Calu3 (cell line): Measurements from ENCODE around the gene CCDC141. TPM values are rescaled to one million over a fixed set of nuclear protein-coding genes. Genes with fewer than 3 reads are reported as not detected.

Experiments used
- BruUV-seq: library from RNA; stranded (reverse); fragments of 400-500 nt; replicated peaks from 2 replicates; lab custom pipeline; 2021; lab: Mats Ljungman, UMichigan
- CTCF ChIA-PET: fragments of 300-600 bp; sonication (Branson Sonifier 250); formaldehyde crosslinking; loops from one replicate; lab custom pipeline; 2022; ENCODE audit warnings: antibody characterized with exemption; lab: Charles Lee
- DNase-seq: peaks from one replicate; pipeline ENCODE4 v3.0.0; 2022
- H3K27ac Mint-ChIP-seq: one replicate; pipeline ENCODE4 v1.8.0; 2022; ENCODE audit warnings: mixed read lengths; ENCODE audit not compliant: unreplicated experiment
- H3K27me3 Mint-ChIP-seq: one replicate; pipeline ENCODE4 v1.8.0; 2022; ENCODE audit warnings: mixed read lengths; ENCODE audit not compliant: unreplicated experiment
- H3K36me3 Mint-ChIP-seq: one replicate; pipeline ENCODE4 v1.8.0; 2022; ENCODE audit warnings: mild to moderate bottlenecking, moderate library complexity, mixed read lengths; ENCODE audit not compliant: insufficient read depth, unreplicated experiment
- H3K4me1 Mint-ChIP-seq: one replicate; pipeline ENCODE4 v1.8.0; 2022; ENCODE audit warnings: mild to moderate bottlenecking, low read depth, mixed read lengths; ENCODE audit not compliant: unreplicated experiment
- H3K4me3 Mint-ChIP-seq: one replicate; pipeline ENCODE4 v1.8.0; 2022; ENCODE audit warnings: mild to moderate bottlenecking, low read depth, moderate library complexity, mixed read lengths; ENCODE audit not compliant: unreplicated experiment
- H3K9me3 Mint-ChIP-seq: one replicate; pipeline ENCODE4 v1.8.0; 2022; ENCODE audit warnings: low read depth, mixed read lengths; ENCODE audit not compliant: unreplicated experiment
- intact Hi-C: fragments of 100-400 bp; cut with micrococcal nuclease; formaldehyde crosslinking; loops from one replicate; pipeline ENCODE4 v1.10.0; 2022; ENCODE audit not compliant: unreplicated experiment
- total RNA-seq: library from RNA; stranded (reverse); gene quantifications from 2 replicates; pipeline ENCODE4 v1.2.3, GENCODE V29; 2022
- TF ChIP-seq, protein P1 (sequence below): fragments of 200-600 bp; IDR thresholded peaks from one replicate; pipeline ENCODE4 v1.8.0; 2022; ENCODE audit warnings: antibody characterized with exemption; ENCODE audit not compliant: unreplicated experiment

CCDC141 gene
- total RNA-seq, 1 experiment from 2014 or later, result 0.07 TPM

DNA sequence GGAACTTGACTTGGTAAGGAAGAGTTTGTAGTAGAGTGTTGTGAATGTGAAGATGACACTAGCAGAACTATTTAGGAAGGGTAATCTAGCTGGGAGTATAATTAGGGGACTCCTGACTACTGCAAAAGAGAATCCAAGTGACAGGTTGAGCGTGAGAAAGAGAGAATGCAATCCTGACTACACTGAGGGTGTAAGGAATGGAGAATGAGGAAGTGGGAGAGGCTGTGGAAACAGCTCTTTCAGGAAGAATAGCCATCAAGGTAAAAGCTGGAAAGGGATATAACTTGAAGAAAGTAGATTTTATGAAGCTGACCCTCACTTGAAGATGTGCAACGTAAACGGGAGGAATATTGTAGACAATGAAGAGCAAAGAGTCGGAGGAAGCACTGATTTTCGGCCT lies 201.6 kb downstream of the CCDC141 start:
- Mint-ChIP-seq H3K27ac (no peak overlapping the region), H3K4me1 (no peaks in the 10 kb centered on the region), H3K27me3 (no peaks in the 10 kb centered on the region), H3K9me3 (peaks cover 4% of the 10 kb centered on the region), H3K36me3 (no peaks in the 10 kb centered on the region), H3K4me3 (no peak overlapping the region)
- CTCF ChIA-PET, result no interaction called here
- intact Hi-C loops, result no loop called here
- TF ChIP-seq, protein P1, sequence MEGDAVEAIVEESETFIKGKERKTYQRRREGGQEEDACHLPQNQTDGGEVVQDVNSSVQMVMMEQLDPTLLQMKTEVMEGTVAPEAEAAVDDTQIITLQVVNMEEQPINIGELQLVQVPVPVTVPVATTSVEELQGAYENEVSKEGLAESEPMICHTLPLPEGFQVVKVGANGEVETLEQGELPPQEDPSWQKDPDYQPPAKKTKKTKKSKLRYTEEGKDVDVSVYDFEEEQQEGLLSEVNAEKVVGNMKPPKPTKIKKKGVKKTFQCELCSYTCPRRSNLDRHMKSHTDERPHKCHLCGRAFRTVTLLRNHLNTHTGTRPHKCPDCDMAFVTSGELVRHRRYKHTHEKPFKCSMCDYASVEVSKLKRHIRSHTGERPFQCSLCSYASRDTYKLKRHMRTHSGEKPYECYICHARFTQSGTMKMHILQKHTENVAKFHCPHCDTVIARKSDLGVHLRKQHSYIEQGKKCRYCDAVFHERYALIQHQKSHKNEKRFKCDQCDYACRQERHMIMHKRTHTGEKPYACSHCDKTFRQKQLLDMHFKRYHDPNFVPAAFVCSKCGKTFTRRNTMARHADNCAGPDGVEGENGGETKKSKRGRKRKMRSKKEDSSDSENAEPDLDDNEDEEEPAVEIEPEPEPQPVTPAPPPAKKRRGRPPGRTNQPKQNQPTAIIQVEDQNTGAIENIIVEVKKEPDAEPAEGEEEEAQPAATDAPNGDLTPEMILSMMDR, result no peak
- BruUV-seq, result no TSS peak
- DNase-seq, result no peak

DNA sequence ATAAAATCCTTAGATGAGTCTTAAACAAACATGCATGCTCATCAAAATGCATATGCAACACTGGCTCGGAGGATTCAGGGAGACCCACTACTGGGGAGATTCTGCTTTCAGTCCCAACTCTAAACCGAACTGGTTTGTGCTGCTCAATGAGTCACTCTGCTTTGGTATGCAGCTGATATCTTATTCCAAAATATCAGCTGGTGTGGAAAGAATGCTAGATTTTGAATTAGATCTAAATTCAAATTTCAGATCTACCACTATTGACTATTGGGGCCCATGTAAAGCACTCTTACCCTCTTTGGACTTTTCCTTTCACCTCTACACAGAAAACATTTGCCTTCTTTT lies 203.5 kb downstream of the CCDC141 start:
- H3K9me3 Mint-ChIP-seq, result peaks cover 4% of the 10 kb centered on the region
- H3K27ac Mint-ChIP-seq, result no peak overlapping the region
- TF ChIP-seq, protein P1, result no peak
- DNase-seq, result no peak
- H3K27me3 Mint-ChIP-seq, result no peaks in the 10 kb centered on the region
- no TSS peak for BruUV-seq
- no peak overlapping the region for H3K4me3 Mint-ChIP-seq
- intact Hi-C loops, result no loop called here
- no peaks in the 10 kb centered on the region for H3K36me3 Mint-ChIP-seq
- CTCF ChIA-PET, result no interaction called here
- H3K4me1 Mint-ChIP-seq, result no peaks in the 10 kb centered on the region

DNA sequence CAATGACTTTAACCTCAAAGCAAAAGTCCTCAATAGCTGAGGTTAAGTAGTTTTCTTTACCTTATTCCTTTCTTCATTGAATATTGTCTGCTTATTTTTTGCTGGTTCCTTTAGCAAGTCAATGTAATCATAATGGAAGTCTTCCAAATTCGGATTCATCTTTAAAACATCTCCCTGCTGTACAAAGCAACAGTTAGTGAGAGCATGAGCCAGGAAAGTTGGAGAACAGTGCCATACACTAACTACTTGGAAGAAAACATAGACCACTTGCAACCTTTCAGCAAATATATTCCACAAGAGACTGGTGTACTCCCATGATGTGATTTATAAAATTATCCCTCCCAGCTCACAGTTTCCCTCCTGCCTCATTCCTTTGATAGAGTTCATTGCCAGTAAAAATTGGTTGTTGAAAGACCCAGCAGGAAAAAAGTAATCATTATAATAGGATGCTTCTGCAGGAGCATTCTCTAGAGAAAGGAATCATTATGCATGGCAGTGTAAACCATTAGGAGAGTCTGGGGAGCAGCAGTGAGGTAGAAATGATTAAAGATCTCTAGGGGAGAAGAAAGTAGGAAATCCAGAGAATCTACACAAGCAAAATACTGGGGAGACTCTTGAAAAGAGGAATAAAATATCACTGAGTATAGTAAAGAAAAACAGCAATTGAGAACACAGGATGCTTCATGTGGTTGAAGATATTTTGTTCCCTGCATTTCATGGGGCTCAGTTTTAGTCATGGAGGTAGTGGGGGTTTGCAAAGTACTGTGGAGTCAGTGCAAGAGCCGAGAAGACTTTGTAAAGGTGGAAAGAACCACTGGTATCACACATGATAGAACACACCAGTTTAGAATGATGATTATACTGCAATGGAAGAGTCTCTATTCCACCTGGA lies 204.1 kb downstream of the CCDC141 start:
- CTCF ChIA-PET, result no interaction called here
- H3K36me3 Mint-ChIP-seq, result no peaks in the 10 kb centered on the region
- no TSS peak for BruUV-seq

DNA sequence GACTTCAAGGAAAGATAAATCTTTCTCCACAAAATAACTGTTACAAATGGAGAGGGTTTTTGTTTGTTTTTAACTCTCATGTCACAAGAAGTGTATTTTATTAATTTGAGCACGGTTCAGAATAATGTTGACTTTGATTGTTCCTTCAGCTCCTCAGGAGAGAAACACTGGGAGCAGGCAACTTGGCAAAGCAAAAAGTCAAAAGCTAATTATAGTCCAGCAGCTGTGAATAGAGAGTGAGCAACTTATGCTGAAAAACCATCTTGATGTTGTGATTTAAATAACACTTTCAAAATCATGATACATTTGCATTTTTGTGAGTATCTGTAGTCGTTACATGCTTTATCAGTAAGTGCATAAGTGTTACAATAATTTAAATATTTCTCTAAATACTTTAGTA lies 205.2 kb downstream of the CCDC141 start:
- no TSS peak for BruUV-seq
- Mint-ChIP-seq H3K27me3 (no peaks in the 10 kb centered on the region), H3K27ac (no peak overlapping the region), H3K9me3 (peaks cover 4% of the 10 kb centered on the region), H3K36me3 (no peaks in the 10 kb centered on the region), H3K4me1 (no peaks in the 10 kb centered on the region), H3K4me3 (no peak overlapping the region)
- CTCF ChIA-PET, result no interaction called here
- TF ChIP-seq, protein P1, result no peak
- DNase-seq, result no peak
- intact Hi-C loops, result no loop called here

More for the DNA sequence above, 204.1 kb downstream of the CCDC141 start:
- no peak overlapping the region for H3K27ac Mint-ChIP-seq
- no peak overlapping the region for H3K4me3 Mint-ChIP-seq
- intact Hi-C loops, result no loop called here
- DNase-seq, result no peak
- TF ChIP-seq, protein P1, result no peak
- H3K9me3 Mint-ChIP-seq, result peaks cover 4% of the 10 kb centered on the region
- no peaks in the 10 kb centered on the region for H3K4me1 Mint-ChIP-seq
- H3K27me3 Mint-ChIP-seq, result no peaks in the 10 kb centered on the region
